ENCODE data around the gene EIF3L. TPM values are rescaled to one million over a fixed set of nuclear protein-coding genes. Genes with fewer than 3 reads are reported as not detected.
A peak's percentile ranks its signal among the peaks of the same experiment; 100 is the strongest.

Gene EIF3L
- total RNA-seq, 1 experiment from 2014 or later, result 218 TPM

DNA sequence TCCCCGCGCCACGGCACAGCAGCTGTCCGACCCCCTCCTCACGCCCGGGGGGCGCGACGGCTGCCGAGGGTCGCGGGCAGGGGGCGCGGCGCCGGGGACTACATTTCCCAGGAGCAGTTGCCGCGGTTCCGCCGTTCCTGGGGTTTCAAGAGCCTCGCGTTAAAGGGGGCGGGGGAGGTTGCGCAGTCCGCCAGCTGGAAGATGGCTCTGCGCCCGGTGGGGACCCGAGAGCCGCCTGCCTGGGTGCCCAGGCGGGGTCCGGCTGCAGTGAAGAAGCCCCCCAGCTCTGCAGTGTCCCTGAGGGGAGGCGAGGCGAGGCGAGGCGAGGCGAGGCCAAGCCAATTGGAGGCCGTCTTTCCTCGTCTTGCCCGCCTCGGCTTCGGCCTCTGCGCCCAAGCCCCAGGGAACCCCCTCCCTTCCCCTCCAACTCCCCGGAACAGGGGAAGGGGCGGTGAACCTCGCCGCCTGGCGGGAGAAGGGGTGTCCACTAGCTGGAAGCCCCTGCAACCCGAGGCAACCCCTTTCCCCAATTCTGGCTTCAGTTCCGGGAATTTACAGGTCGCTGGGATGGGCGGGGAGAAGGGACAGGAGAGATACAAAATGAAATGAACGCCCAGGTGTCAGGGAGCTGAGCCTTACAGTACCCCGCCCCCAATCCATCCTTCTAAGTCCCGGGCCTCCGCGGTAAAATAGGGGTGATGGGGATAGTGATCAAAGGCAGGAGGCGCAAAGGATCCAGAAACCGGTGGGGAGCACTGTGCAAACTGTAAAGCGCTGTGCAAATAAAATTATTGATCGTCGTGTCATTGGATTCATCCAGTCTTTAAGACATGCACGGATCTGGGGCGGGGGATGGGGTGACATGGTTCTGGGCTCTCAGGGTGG is 46.7 kb upstream of the EIF3L start:
- Histone ChIP-seq H3K9me3 (ENCODE audit: low read length) (no peaks in the 10 kb centered on the region), H3K9me2 (replicated peaks; ENCODE audit: low read length) (no peaks in the 10 kb centered on the region), H3K9ac (ENCODE audit: low read length) (peak overlapping the region; percentile 64), H3K36me3 (ENCODE audit: low read depth, low read length) (no peaks in the 10 kb centered on the region), H3K4me2 (ENCODE audit: low read length) (peak overlapping the region; percentile 100), H3F3A (ENCODE audit: low read length, unreplicated experiment) (peaks cover 12% of the 10 kb centered on the region), H3K27ac (ENCODE audit: low read length) (0 out of 2 replicates have a peak overlapping the region, but pooled peaks have one; percentile 8), H3K79me2 (ENCODE audit: low read length) (peaks cover 20% of the 10 kb centered on the region), H2AFZ (ENCODE audit: low read length) (peak overlapping the region; percentile 95), H3K27me3 (ENCODE audit: low read length) (no peaks in the 10 kb centered on the region), H3K4me1 (ENCODE audit: insufficient read depth, low read length) (peaks cover 12% of the 10 kb centered on the region), H3K4me3 (ENCODE audit: low read length) (peak overlapping the region; percentile 82), H4K20me1 (ENCODE audit: low read length) (peaks cover 17% of the 10 kb centered on the region)
- TF ChIP-seq EZH2 (IDR thresholded peaks at IDR 0.05; ENCODE audit: low read length, unreplicated experiment) (no peak), EZH2phosphoT487 (IDR thresholded peaks at IDR 0.05; ENCODE audit: borderline replicate concordance, low read length) (no peak)
- TF ChIP-seq, protein P1, sequence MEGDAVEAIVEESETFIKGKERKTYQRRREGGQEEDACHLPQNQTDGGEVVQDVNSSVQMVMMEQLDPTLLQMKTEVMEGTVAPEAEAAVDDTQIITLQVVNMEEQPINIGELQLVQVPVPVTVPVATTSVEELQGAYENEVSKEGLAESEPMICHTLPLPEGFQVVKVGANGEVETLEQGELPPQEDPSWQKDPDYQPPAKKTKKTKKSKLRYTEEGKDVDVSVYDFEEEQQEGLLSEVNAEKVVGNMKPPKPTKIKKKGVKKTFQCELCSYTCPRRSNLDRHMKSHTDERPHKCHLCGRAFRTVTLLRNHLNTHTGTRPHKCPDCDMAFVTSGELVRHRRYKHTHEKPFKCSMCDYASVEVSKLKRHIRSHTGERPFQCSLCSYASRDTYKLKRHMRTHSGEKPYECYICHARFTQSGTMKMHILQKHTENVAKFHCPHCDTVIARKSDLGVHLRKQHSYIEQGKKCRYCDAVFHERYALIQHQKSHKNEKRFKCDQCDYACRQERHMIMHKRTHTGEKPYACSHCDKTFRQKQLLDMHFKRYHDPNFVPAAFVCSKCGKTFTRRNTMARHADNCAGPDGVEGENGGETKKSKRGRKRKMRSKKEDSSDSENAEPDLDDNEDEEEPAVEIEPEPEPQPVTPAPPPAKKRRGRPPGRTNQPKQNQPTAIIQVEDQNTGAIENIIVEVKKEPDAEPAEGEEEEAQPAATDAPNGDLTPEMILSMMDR (conservative IDR thresholded peaks at IDR 0.05; ENCODE audit: low read depth, low read length), result no peak
- CTCF ChIA-PET, result interaction anchor here (0.6 kb wide), 1 partner anchor 20 kb away, joined by 3 read pairs; no protein-coding TSS in a partner anchor
- peak; percentile 26 for ATAC-seq
- DNase-seq, result peak; percentile 30
- POLR2A ChIA-PET (ENCODE audit: unreplicated experiment), result no interaction called here
- intact Hi-C loops (cut with micrococcal nuclease), result loop anchor here (10.0 kb wide), 1 partner anchor 118 kb away; the partner anchor contains the start of gene NOL12
- BruUV-seq (replicated peaks), result no TSS peak

DNA sequence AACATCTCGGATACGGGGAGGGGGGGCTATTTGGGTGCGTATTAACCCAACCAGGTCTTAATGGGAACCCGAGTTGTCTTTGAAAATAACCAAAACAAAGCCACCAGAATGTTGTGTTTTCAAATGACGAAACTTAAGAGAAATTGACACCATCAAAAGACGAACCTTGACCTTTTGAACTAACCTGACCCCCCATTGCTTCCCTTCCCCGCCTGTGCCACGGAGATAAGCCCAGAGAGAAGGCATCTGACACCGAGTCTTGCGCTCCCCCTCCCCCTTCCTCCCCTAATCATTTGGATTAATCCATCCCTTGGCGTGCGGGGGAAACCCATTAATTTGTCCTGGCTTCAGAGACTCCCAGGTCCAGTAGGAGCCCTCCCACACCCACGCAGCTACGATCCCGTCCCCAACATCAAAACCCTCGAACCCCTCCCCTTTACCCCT is 46.0 kb upstream of the EIF3L start:
- Histone ChIP-seq H3F3A (ENCODE audit: low read length, unreplicated experiment) (peaks cover 15% of the 10 kb centered on the region), H3K27ac (ENCODE audit: low read length) (no peak overlapping the region), H3K9me2 (replicated peaks; ENCODE audit: low read length) (no peaks in the 10 kb centered on the region), H3K36me3 (ENCODE audit: low read depth, low read length) (no peaks in the 10 kb centered on the region), H3K9me3 (ENCODE audit: low read length) (no peaks in the 10 kb centered on the region), H3K4me2 (ENCODE audit: low read length) (peak overlapping the region; percentile 100), H3K27me3 (ENCODE audit: low read length) (no peaks in the 10 kb centered on the region), H3K4me3 (ENCODE audit: low read length) (peak overlapping the region; percentile 82), H4K20me1 (ENCODE audit: low read length) (peaks cover 19% of the 10 kb centered on the region), H3K9ac (ENCODE audit: low read length) (no peak overlapping the region), H3K79me2 (ENCODE audit: low read length) (peaks cover 22% of the 10 kb centered on the region), H2AFZ (ENCODE audit: low read length) (peak overlapping the region; percentile 95; the same call in 1 of the 2 replicates), H3K4me1 (ENCODE audit: insufficient read depth, low read length) (peaks cover 13% of the 10 kb centered on the region)
- intact Hi-C loops (cut with micrococcal nuclease), result loop anchor here (10.0 kb wide), 1 partner anchor 118 kb away; the partner anchor contains the start of gene NOL12
- ChIA-PET CTCF (no interaction called here), POLR2A (ENCODE audit: unreplicated experiment) (no interaction called here)
- no TSS peak for BruUV-seq (replicated peaks)
- ATAC-seq (no peak), DNase-seq (no peak)
- TF ChIP-seq, protein P1 (conservative IDR thresholded peaks at IDR 0.05; ENCODE audit: low read depth, low read length), result no peak
- no peak for TF ChIP-seq EZH2phosphoT487 (IDR thresholded peaks at IDR 0.05; ENCODE audit: borderline replicate concordance, low read length)
- TF ChIP-seq EZH2 (IDR thresholded peaks at IDR 0.05; ENCODE audit: low read length, unreplicated experiment), result no peak

All from PC-3 (cell line).